IgD-negative memory B cell (primary cell): Measurements from ENCODE around the gene ARMS2. TPM values are rescaled to one million over a fixed set of nuclear protein-coding genes. Genes with fewer than 3 reads are reported as not detected.
A peak's percentile ranks its signal among the peaks of the same experiment; 100 is the strongest.

Experiments
- H3K27ac Mint-ChIP-seq, 3 donors: one replicate each; pipeline ENCODE4 v1.8.0; 2020 to 2022; ENCODE audit warnings: mild to moderate bottlenecking in 3 of 3, mixed read lengths in 3 of 3, moderate library complexity in 1 of 3
- H3K27me3 Mint-ChIP-seq: one replicate; pipeline ENCODE4 v1.8.0; 2021; ENCODE audit warnings: mixed read lengths
- H3K36me3 Mint-ChIP-seq: one replicate; pipeline ENCODE4 v1.8.0; 2020; ENCODE audit warnings: mild to moderate bottlenecking, mixed read lengths
- H3K4me1 Mint-ChIP-seq, 3 donors: one replicate each; pipeline ENCODE4 v1.8.0; 2020 to 2022; ENCODE audit warnings: mixed read lengths in 3 of 3, mild to moderate bottlenecking in 1 of 3
- H3K4me3 Mint-ChIP-seq, 4 donors: one replicate each; pipeline ENCODE4 v1.8.0; 2020 to 2022; ENCODE audit warnings: mild to moderate bottlenecking in 4 of 4, mixed read lengths in 4 of 4, moderate library complexity in 3 of 4
- H3K9me3 Mint-ChIP-seq, 3 donors: one replicate each; pipeline ENCODE4 v1.8.0; 2020 to 2021; ENCODE audit warnings: mixed read lengths in 3 of 3, mild to moderate bottlenecking in 1 of 3
- polyA plus RNA-seq: library from polyadenylated mRNA; unstranded; fragments of 300-500 nt; fragmentation: Illumina TruSeq; gene quantifications from one replicate; pipeline ENCODE4 v1.2.3, GENCODE V29; 2021

ARMS2 gene
- polyA plus RNA-seq, 1 donor from 2014 or later = not detected

DNA sequence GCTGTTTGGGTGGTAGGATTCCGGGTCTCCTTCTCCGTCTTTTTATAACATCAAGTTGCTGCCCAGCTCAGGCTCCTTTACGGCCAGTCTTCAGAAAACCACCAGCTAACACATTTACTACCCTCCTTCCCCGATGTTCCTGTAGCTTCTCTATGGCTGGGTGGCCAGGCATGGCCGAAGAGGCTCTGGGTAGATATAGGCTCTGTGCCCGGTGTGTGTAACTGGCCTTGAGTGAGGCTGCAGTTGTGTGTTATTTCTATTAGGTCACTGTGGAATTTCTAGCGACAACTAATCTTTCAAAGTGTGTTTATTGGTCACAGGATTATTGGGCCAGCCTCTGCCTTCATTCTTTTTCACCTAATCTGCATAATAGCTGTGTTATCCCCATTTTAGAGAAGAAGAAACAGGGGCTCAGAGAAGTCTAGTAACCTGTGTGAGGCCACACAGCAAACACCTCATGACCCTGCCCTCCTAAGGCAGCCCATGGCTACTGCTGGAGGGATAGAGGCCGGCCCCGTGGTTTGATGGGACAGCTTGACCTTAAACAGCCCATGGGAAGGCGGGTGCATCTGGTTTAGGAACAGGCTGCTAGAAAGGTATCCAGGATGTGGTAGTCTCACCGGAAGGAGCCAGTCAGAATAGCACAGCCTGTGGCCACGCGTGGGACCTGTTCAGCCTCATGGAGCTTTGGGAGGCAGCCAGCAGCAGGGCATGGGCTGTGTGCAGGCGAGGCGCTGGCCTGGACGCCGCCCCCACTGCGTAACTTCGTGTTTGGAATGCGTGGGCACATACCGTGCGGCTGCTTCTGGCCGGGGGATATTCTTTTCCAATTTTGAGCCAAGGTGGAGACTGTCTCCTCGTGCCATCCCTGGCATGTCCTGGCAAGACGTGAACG lies 36.6 kb downstream of the ARMS2 start:
- Mint-ChIP-seq H3K36me3 (no peaks in the 10 kb centered on the region), H3K9me3 (no peaks in the 10 kb centered on the region), H3K27me3 (peaks cover 6% of the 10 kb centered on the region), H3K4me3 (no peak overlapping the region), H3K4me1 (no peaks in the 10 kb centered on the region), H3K27ac (no peak overlapping the region)

DNA sequence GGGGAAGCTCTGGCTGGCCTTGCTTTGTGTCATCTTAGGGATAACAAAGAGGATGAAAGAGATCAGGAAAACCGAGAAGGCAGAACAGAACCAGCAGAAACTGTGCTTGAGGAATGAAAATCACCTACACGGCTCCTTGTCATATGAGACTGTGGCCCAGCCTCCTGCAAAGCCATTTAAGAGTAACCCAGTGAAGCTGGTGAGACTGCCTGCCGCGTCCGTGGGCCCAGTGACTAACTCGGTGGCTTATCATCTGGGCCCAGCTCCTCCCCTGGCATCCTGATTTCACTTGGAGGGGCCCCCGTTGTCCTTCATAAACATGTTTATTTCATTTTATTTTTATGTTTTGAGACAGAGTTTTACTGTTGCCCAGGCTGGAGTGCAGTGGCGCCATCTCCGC lies 37.6 kb downstream of the ARMS2 start:
- Mint-ChIP-seq H3K9me3 (no peaks in the 10 kb centered on the region), H3K27ac (no peak overlapping the region), H3K36me3 (no peaks in the 10 kb centered on the region), H3K27me3 (peaks cover 6% of the 10 kb centered on the region), H3K4me1 (no peaks in the 10 kb centered on the region), H3K4me3 (no peak overlapping the region)

DNA sequence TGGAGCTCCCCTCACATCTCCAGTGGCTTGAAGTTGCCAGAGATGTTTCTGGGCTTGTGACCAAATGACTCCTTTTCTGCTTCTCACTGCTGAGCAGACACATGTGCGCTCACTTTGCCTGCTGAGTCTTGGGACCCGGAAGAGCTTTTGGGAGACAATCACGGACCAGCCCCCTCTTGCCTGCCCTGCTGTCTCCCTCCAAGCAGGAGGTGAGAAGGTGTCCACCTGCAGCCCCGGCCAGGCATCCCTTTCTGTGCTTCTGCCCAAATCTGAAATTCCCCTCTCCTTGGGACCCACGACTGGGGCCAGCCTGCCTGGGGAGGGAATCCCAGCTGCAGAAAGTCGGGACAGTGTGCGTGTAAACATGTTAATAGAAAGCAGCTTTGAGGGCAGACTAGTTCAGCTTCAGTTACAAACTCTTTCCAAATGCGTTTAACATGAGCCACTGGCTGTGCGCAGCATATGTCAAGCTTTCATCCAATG lies 38.6 kb downstream of the ARMS2 start:
- Mint-ChIP-seq H3K4me1 (no peaks in the 10 kb centered on the region), H3K27me3 (peaks cover 6% of the 10 kb centered on the region), H3K27ac (no peak overlapping the region)

DNA sequence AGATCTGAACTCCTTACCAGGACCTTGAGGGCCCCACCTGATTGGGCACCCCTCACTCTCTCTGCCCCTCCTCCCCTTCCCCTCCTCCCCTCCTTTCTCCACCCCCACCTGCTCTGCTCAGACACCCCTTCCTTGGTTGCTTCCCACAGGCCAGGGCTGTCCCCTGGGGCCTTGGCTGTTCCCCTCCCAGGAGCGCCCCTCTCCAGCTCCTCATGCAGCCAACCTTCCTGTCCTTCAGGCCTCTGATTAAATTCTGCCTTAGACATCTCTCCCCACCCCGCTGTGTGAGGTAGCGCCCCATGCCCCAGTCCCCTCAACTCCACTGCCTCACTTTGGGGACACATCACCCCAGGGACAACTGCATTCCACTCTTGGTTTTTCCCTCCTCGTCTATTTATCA lies 39.3 kb downstream of the ARMS2 start:
- H3K4me1 Mint-ChIP-seq = no peaks in the 10 kb centered on the region

More for the DNA sequence above, 38.6 kb downstream of the ARMS2 start:
- H3K9me3 Mint-ChIP-seq = no peaks in the 10 kb centered on the region
- no peak overlapping the region for H3K4me3 Mint-ChIP-seq
- H3K36me3 Mint-ChIP-seq = no peaks in the 10 kb centered on the region

DNA sequence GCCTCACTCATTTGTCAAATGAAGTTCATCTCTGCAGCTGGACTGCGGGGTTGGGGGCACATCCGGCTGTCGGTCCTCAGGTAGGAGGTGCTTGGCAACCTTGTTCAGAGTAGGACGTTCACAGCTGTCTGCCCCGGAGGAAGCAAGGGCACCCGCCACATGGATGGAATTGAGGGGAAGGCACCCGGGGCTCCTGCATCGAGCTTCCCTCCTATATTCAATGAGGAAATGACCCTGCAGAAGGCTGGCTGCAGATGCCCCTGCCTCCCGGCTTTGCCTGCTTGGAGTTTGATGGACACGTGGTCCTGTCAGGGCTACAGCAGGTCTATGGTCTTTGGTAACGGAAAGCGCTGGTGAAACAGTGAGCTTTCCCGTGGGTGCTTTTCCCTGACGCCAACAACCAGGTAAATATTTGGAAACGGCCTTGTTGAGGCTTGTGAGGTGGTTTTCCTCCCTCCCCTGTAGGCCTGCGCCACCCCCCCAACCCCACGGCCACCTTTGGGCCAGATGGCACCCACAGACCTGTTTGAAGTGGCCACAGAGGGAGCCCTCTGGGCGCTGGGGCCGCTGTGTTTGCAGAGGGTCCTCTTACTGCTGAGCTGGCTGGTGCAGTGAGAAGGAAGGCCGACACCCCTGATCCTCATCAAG lies 39.8 kb downstream of the ARMS2 start:
- Mint-ChIP-seq H3K9me3 (no peaks in the 10 kb centered on the region), H3K36me3 (no peaks in the 10 kb centered on the region), H3K4me1 (no peaks in the 10 kb centered on the region), H3K27ac (peak overlapping the region in 1 of 3 donors; percentile 41), H3K27me3 (peaks cover 6% of the 10 kb centered on the region), H3K4me3 (no peak overlapping the region)

More for the DNA sequence above, 39.3 kb downstream of the ARMS2 start:
- H3K4me3 Mint-ChIP-seq = no peak overlapping the region
- peaks cover 6% of the 10 kb centered on the region for H3K27me3 Mint-ChIP-seq
- peak overlapping the region in 1 of 3 donors; percentile 41 for H3K27ac Mint-ChIP-seq
- no peaks in the 10 kb centered on the region for H3K36me3 Mint-ChIP-seq
- H3K9me3 Mint-ChIP-seq = no peaks in the 10 kb centered on the region

DNA sequence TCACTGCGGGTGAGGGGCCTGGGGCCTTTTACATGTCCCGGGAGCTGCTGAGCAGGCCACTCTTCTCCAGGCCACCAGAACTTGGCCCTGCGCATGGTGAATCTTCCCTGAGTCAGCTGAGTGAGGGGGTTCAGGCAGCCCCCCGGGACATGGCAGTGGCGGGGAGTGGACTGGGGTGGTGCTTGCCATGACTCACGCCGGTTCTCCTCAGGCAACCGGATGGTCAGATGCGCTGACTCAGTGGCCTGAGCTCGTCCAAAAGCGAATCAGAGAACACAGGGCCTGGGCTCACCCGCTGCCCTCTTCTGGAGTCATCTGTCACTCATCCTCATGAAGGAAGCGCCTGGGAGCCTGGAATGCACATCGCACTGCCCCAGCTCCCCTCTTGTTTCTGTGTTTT lies 40.4 kb downstream of the ARMS2 start:
- no peak overlapping the region for H3K4me3 Mint-ChIP-seq
- no peaks in the 10 kb centered on the region for H3K36me3 Mint-ChIP-seq
- no peaks in the 10 kb centered on the region for H3K9me3 Mint-ChIP-seq
- H3K27me3 Mint-ChIP-seq = peaks cover 6% of the 10 kb centered on the region
- no peak overlapping the region for H3K27ac Mint-ChIP-seq
- H3K4me1 Mint-ChIP-seq = no peaks in the 10 kb centered on the region

DNA sequence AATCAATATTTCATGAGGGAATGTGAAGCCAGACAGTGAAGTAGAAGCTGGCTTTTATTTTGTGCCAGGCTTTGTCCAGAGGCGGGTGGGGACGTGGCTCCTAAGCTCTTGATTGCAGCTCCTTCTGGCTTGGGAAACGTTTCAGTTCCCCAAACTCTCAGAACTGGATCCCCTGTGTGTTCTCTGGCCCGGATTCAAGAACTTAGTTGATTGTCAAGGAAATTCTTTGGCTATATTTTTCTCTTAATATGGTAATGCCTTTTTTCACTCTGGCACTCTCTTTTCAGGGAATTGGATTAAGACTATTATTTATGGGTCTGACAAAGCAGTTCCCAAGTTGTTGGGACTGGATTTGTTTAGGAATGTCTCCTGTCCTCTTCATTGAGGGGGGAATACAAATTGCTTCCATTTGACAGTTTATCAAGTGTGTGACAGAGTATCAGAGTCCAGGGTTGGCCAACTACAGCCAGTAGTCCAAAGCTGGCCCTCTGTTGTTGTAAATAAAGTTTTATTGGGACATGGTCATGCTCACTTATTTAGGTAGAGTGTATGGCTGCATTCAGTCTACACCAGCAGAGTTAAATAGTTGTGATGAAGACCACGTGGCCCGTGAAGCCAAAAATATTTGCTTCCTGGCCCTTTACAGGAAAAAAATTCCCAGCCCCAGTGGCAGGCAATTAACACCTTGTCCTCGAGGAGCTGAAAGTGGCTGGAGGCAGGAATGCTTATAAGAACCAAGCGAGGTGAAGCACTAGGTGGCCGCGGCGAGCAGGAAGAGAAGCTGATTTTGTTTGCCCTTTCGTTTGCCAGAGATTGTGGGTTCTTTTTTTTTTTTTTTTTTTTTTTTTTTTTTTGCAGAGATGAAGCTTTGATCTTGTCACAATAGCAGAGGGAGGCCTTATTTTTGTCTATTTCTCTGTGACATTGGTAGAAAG lies 41.2 kb downstream of the ARMS2 start:
- Mint-ChIP-seq H3K36me3 (no peaks in the 10 kb centered on the region), H3K27me3 (peaks cover 6% of the 10 kb centered on the region), H3K4me1 (no peaks in the 10 kb centered on the region), H3K4me3 (no peak overlapping the region), H3K27ac (no peak overlapping the region), H3K9me3 (no peaks in the 10 kb centered on the region)

DNA sequence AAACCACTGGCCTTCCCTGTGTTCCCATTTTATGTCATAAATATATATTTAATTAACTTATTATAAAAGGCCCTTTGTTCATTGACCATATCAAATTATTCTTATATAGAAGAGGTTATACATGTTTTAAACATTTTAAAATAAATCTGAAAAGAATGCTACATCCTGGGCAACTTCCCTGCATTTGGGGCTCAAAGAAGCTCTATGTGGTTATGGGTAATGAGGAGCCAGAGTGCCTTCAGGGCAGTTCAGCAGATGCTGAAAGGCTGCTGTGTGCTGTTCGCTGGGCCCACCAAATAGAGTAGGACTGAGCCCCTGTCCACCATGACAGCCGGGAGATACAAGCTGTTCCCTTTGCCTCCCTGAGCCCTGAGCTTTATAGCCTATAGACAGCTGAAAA lies 42.8 kb downstream of the ARMS2 start:
- H3K27me3 Mint-ChIP-seq = peaks cover 4% of the 10 kb centered on the region
- no peaks in the 10 kb centered on the region for H3K36me3 Mint-ChIP-seq
- H3K4me3 Mint-ChIP-seq = no peak overlapping the region
- H3K4me1 Mint-ChIP-seq = no peaks in the 10 kb centered on the region
- no peak overlapping the region for H3K27ac Mint-ChIP-seq
- H3K9me3 Mint-ChIP-seq = no peaks in the 10 kb centered on the region

DNA sequence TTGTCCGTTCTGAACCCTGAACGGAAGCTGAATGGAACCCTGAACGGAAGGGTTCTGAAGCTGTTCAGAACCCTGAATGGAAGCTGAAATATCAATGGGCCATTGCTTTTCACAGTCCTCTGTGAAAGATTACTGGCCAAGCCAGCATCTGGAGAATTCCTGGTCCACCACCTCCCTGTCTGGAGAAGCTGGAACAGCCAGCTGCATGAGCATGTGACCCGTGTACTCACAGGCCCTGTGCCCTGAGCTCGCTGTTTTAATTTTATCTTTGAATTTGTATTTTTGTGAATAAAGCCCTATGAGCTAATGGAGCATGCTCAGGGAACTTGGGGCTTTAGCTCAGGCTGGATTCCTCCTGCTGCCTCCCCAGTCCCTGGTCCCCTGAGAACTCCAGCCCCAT lies 44.1 kb downstream of the ARMS2 start:
- Mint-ChIP-seq H3K4me3 (no peak overlapping the region), H3K9me3 (no peaks in the 10 kb centered on the region), H3K27ac (no peak overlapping the region), H3K4me1 (no peaks in the 10 kb centered on the region), H3K27me3 (no peaks in the 10 kb centered on the region), H3K36me3 (no peaks in the 10 kb centered on the region)

DNA sequence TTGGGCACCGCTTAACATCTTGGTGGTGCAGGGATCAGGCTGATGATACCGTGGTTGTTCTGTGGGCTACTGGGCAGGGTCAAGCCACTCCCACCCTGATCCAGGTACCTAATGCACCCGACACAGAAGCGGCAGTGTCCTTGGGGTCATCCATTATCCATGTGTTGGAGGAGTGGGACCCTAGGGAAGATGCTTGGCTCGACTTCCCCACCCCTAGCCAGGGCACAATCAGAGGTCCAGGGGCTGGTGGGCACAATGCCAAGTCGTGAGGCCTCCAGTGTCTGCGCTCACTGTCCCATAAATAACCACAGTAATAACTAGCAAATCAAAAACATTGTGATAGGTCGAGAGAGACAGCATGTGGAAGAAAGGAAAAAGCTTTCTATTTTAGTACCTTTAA lies 44.6 kb downstream of the ARMS2 start:
- H3K27ac Mint-ChIP-seq = no peak overlapping the region
- no peaks in the 10 kb centered on the region for H3K36me3 Mint-ChIP-seq
- H3K9me3 Mint-ChIP-seq = no peaks in the 10 kb centered on the region

DNA sequence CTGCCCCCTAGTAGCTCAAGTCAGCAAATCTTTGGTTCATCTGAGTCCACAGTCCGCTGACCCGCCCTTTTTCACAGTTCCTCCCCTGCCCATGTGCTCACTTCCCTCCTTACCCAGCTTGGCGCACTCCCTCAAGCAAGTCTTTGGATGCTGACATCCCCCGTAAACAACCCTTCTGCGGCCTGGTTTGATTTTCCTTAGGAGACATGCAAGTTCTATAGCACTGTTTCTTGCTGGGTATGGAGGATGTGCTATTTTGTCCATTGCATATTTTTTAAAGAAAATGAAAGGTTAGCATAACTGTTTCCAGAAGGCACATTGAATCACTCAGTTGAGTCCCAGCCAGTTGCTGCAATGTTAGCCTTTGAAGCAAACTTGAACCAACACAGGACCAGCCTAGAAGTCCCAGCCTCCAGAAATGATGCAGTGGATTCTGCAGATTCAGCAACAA lies 45.1 kb downstream of the ARMS2 start:
- H3K4me1 Mint-ChIP-seq = no peaks in the 10 kb centered on the region

More for the DNA sequence above, 44.6 kb downstream of the ARMS2 start:
- H3K4me1 Mint-ChIP-seq = no peaks in the 10 kb centered on the region
- H3K4me3 Mint-ChIP-seq = no peak overlapping the region
- no peaks in the 10 kb centered on the region for H3K27me3 Mint-ChIP-seq

DNA sequence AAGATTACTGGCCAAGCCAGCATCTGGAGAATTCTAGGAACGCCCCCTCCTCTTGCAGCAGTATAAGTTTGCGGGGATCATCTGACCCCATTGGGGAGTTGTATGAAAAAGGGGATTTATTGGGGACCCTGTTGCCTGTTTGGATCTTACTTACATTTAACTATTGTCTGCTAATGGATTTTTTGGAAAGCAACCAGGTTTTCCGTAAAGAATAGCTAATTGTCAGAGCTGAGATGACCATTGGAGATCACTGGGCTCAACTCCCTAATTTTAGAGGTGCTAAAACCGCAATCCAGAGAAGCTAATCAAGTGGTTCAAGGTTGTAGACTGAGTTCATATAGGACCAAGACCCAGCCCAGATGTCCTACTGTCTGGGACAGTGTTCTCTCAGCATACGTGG lies 45.7 kb downstream of the ARMS2 start:
- Mint-ChIP-seq H3K36me3 (no peaks in the 10 kb centered on the region), H3K4me3 (no peak overlapping the region), H3K27ac (no peak overlapping the region), H3K4me1 (no peaks in the 10 kb centered on the region), H3K27me3 (no peaks in the 10 kb centered on the region), H3K9me3 (no peaks in the 10 kb centered on the region)

More for the DNA sequence above, 45.1 kb downstream of the ARMS2 start:
- H3K27ac Mint-ChIP-seq = no peak overlapping the region
- H3K27me3 Mint-ChIP-seq = no peaks in the 10 kb centered on the region
- H3K9me3 Mint-ChIP-seq = no peaks in the 10 kb centered on the region
- H3K36me3 Mint-ChIP-seq = no peaks in the 10 kb centered on the region
- H3K4me3 Mint-ChIP-seq = no peak overlapping the region

DNA sequence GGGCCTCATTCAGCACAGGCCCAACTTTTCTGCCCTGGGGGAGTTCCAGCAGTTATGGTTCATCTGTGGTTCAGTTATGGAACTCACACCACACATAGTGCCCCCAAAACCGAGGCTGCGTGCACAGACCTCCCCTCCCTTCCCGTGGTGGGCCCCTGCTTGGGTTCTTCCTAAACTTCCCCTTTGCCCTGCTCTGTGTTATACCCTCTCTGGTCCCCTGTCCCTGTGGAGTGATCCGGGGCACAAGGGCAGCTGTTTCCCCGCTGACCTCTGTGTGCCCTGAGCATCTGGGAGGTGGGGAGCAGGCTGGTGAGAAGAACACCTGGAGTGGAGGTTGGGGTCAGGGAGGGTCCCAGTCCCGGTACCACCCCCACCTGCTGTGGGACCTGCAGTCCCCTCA lies 46.3 kb downstream of the ARMS2 start:
- no peaks in the 10 kb centered on the region for H3K36me3 Mint-ChIP-seq
- H3K9me3 Mint-ChIP-seq = no peaks in the 10 kb centered on the region
- no peaks in the 10 kb centered on the region for H3K4me1 Mint-ChIP-seq
- no peak overlapping the region for H3K27ac Mint-ChIP-seq
- H3K4me3 Mint-ChIP-seq = no peak overlapping the region
- H3K27me3 Mint-ChIP-seq = no peaks in the 10 kb centered on the region

DNA sequence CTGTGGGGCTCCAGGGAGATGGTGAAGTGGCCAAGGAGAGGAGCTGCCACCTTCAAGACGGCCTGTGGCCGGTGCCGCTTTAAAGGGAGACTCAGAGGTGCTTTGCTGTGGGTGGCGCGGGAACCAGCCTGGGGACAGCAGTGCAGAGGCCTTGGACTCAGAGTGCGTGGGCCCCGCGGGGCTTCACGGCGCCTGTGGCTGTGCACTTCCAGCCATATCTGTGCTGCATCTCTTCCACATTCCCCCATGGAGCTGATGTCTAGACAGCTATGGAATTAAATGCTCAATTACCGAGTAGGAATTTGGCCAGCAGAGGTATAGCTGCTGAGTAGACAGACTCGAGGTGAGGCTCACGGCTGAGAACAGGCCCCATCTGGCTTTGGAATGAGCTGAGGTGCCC lies 48.6 kb downstream of the ARMS2 start:
- Mint-ChIP-seq H3K27me3 (peaks cover 1% of the 10 kb centered on the region), H3K4me1 (no peaks in the 10 kb centered on the region), H3K36me3 (no peaks in the 10 kb centered on the region), H3K27ac (no peak overlapping the region), H3K9me3 (no peaks in the 10 kb centered on the region), H3K4me3 (no peak overlapping the region)
